ENCODE results near the gene NTSR2.

Gene NTSR2

DNA sequence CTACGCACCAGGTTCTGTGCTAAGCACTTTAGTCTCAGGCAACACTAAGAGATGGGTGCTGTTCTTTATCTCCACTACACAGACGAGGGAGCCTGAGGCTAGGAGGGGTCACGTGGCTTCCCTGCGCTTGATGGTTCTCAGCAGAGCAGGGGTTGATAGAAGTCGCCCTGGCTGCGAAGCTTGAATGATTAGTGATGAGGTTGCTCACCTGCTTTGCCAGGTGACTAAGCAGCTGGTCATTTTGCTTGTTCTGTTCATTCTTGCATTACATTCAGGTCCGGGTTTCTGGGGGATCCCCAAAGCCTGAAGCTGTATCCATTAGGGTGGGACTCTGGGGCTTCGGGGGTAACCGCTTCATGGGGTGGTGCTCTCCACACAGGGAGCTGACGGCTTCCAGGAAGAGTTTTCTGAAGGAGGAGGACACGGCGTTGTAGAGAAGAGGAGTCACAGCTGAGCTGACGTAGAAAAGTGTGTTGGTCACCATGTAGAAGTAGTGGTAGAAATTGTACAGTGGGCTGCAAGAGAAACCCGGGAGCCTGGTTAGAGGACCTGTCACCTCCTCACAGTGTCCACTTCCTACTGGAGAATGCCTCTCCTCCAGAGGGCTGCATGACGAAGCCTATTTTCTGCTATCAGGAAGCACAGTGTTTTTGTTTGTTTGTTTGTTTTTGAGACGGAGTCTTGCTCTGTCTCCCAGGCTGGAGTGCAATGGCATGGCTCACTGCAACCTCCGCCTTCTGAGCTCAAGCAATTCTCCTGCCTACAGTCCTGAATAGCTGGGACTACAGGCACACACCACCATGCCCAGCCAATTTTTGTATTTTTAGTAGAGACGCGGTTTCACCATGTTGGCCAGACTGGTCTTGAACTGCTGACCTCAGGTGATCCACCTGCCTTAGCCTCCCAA is 11.5 kb downstream of the NTSR2 start:
- no peak for DNase-seq

DNA sequence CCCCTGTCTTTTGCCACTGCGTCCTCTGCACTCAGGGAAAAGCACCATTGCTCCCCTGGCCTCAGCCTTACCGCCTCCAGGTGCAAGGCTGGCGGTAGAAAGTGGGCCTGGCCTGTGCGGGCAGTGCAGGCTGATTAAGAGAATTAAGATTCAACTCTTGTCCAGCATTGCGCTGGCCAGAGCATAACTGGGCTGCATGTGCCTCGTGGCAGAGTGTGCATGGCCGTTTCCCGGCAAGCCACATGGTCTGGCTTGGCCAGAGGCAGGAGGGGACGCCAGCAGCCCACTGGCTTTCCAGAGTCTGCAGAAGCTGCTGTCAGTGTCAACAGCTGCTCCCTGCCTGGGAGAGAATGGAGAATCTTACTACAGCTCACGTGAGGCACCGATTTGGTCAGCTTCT is 12.3 kb downstream of the NTSR2 start:
- peak in 22 of 56 donors; percentile 15 to 71 (median 40) for DNase-seq

DNA sequence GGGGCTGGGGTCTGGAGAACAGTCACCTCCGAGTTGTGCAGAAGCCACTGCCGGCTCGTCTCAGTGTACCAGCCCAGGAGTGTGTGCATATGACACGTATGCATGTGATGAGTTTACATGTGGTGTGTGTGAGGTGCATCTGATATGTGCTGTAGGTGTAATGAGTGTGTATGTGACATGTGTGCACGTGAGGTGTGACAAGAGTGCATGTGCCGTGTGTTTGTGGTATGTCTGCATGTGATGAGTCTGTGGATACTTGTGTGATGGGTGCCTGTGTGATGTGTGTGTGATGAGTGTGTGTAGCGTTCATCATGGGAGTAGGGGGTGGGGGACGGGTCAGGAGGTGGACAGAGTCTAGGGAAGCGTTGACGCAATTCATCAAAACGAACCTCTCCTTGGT is 12.8 kb downstream of the NTSR2 start:
- DNase-seq = no peak

DNA sequence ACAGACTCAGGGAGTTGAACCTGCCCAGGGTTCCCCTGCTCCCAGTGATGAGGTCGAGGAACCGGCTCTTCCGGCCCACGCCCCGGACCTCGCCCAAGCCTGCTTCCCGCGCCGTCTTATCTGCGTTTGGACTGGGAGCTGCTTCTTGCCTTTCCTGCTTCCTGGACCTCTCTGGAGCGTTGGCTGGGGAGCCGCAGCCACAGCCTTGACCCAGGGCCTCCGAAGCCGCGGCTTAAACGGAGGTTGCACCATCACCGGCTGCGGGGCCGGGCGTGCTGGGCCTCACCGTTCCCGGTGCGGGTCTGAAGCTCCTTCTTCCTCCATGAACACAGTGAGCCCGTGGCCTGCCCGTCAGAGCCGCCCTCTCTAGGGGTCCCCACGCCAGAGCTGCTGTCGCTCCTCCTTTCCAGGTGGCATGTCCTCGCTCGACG is 13.3 kb downstream of the NTSR2 start:
- no peak for DNase-seq

DNA sequence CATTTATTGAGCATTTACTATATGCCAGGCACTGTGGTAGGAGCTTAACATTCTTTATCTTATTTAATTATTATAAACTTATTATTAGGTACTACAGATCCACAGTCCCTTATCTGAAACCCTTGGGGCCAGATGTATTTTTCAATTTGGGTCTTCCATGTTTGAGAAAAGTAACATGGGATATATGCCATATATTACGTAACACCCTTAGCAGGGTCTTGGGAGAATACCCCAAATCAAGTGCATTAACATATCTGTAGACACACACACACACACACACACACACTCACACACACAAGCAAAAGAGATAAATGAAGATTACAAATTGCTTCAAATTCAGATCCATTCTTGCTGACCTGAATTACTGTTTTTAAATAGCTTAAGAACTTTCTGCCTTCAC is 13.7 kb downstream of the NTSR2 start:
- no peak for DNase-seq

DNA sequence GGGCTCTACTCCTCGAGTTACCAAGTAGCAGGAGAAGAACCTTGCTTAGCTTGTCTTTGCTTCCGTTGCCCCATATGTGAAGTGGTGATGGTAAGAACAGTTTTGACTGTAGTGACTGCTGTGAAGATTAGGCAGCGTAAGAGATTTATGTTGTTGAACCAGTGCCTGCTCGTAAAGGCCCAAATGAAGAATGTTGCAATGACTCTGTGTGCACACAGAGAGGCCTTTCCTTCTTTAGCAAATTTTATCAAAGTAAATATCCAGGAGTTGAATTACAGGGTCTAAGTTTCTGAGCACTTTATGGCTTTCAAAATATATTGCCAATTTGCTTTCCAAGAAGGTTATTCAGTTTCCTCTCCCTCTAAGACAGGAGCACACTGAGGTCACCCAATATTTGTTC is 14.5 kb downstream of the NTSR2 start:
- DNase-seq = no peak

DNA sequence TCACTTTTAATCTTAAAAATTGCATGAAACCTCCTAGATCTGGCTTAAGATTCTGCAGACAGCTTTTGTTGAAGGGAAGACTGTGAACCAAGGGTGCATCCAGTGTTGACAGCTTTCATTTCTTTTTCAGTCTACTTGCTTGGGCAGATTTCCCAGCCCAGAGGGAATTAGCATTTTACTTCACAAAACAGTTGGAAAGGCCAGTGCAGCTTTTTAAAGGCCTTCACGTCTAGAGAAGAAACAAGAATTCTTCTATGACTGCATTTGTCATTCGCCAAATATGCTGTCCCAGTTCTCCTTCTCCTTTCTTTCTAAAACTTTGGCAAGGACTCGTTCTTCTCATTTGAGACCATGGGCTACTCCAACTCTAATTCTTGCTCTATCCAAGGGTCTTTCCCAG is 17.4 kb downstream of the NTSR2 start:
- peak in 14 of 56 donors; percentile 13 to 76 (median 48) for DNase-seq

DNA sequence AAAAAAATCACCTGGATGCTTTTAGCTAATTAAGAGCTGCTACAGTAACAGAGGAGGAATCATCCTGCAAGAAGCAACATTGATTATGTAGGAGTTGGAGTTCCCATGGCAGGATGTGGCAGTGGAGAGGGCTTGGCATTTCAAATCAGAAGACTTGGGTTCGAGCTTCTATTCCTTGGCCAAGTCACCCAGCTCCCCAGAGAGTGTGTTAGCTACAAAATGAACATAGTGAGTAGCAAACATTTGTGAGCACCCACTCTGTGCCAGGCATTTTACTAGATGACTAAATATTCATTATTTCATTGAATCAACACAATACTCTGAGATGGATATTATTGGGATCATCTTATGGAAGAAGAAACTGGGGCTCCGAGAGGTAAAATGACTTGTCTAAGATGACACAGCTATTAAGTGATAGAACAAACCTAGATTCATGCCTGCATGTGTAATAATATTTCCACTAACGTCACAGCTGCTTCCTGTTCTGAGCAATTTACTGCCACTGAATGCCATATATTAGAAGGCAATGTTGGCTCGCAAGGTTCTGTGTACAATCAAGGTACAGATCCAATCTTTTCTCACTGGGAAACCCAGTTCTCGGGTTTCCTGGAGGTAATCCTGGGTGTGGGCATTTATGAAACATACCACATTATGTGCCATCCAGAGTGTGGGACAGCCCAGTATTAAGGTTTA is 18.0 kb downstream of the NTSR2 start:
- DNase-seq = no peak

DNA sequence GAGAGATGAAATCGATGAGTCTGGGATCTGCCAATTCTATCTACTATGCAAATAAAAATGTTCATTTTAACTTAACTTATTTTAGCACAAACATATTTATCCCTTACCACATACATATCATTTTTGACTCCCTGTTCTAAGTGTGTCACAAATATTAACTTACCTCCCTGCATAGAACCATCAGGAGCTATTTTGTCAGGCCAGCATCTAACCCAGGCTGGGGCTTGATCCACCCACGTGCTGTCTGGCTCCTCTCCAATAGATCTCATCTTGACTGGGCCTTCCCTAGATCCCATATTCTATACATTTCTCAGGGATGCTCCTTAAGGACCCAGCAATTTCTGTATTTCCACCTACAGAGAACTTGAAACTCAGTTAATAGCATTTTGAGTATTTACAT is 20.9 kb downstream of the NTSR2 start:
- no peak for DNase-seq

DNA sequence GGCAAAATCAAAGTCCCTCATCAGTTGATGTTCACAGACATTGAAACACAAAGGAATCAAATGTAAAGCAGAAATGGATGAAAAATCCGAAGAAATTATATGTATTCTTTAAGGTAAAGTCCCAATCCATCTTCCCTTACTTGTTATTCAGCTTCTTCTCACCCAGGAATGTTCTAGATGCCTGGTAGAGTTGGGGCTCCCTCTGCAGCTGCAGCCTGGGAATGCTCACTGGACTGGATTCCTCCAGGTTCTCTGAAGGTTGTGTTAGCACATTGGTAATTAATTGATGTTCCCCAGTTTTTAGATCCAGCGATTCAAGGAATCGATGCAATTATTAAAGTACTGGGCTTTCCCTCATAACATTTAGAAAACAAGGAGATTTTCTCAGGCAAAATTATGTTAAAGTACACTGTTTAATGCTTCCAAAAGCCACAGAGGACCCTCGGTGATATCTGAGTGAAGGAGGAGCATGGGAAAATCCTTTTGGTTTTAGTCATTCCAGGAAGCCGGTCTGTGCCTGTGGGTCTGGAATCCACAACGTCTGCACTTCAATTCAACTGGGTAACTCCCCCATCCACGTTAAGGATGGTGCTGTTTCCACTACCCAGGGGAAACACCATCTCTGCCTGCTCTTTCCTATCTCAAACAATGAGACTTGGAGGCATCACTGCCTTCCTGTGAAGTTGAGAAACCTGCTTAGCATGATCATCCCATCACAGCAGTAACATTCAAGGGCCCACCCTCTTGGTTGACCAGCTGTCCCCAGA is 22.0 kb downstream of the NTSR2 start:
- DNase-seq = peak in 2 of 56 donors; percentile 5 to 13

DNA sequence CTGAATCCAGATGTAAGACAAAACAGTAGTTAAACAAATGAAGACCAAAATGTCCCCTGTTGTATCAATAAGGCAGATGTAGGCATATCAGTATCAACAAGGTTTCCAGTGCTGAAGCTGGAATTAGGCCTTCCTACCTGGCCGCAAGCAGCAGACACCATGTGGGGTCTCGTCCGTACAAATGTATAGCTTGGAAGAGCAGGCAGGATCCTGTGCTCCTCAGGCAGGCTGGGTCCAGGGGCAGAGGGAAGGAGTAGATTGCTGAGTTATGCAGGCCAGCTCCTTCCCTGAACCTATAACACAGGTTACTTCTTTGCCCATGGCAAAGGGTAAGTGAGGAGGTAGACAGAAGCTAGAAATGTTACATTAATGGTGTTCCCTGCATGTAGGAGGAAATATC is 23.5 kb downstream of the NTSR2 start:
- DNase-seq = no peak

DNA sequence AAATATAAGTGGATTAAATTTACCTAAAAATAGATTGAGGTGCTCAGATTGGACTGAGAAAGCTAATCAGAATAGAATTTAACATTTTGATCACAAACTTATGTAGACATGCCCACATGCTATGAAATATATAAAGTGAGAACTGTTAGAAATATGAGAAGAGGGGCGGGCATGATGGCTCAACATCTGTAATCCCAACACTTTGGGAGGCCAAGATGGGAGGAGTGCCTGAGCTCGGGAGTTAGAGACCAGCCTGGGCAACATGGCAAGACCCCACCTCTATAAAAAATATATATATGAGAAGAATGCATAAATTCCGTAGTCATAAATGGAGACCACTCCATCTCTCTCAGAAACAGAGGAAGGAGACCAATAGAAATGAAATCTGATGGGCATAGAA is 25.7 kb downstream of the NTSR2 start:
- no peak for DNase-seq

DNA sequence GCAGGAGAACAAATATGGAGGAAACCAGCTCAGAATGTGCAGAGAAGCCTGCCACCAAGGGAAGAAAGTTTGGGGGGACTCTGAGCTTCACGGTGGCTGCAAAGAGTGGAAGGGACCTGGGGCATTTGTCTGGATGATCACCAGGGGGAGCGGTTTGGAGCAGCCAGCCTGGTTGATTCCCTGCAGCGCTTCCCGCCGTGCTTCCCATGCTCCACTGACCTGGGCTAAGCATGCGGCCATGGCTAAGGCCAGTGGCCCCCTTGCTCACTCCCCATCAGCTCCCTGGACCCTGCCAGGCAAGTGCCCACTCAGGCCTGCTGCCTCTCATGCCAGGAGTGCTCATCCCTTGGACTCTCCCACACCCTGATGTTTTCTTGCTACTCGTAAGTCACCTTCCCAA is 27.0 kb downstream of the NTSR2 start:
- DNase-seq = no peak

DNA sequence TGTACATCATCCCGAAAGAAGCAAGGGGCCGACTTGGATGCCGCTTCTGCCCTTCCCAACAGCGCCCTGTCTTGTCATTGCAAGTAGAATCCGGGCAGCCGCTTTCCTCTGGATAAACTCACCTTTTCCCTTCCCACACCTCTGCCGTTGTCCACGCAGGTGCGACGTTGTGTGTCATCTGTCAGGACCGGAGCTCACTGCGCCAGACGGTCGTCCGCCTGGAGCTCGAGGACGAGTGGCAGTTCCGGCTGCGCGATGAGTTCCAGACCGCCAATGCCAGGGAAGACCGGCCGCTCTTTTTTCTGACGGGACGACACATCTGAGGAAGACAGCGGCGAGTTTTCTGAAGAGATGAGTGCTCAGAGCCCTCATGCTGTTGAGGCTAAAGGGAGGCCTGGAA is 29.9 kb downstream of the NTSR2 start:
- DNase-seq = no peak

DNA sequence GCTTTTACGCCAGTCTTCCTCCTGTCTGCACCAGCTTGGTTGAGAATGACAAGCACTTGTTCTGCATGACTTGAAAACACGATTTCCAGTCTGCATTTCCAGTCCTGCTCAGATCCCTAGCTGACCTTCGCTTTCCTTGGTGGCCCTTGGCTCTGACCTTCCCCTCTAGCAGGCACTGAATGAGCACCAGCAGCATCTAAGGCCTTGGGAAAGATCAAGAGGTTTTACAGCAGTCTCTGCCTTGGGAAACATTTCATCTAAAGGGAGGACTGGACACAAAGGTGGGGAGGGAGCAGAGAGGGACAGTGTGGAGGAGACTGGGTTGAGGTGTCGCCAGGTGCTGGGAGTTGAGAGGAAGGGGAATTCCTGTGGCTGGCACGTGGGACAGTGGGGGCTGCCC is 30.5 kb downstream of the NTSR2 start:
- DNase-seq = no peak

DNA sequence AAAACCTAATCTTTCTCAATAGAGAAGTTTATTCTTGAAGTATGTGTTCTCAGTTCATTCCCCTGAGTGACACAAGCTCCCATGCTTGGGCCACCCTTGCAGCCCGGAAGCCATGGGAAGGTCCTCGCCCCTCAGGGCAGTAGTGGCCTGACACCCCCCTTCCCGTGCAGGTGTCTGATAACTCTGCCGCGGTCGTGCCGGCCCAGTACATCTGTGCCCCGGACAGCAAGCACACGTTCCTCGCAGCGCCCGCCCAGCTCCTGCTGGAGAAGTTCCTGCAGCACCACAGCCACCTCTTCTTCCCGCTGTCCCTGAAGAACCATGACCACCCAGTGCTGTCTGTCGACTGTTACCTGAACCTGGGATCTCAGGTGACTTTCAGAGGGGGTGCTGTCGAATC is 32.4 kb downstream of the NTSR2 start:
- no peak for DNase-seq

DNA sequence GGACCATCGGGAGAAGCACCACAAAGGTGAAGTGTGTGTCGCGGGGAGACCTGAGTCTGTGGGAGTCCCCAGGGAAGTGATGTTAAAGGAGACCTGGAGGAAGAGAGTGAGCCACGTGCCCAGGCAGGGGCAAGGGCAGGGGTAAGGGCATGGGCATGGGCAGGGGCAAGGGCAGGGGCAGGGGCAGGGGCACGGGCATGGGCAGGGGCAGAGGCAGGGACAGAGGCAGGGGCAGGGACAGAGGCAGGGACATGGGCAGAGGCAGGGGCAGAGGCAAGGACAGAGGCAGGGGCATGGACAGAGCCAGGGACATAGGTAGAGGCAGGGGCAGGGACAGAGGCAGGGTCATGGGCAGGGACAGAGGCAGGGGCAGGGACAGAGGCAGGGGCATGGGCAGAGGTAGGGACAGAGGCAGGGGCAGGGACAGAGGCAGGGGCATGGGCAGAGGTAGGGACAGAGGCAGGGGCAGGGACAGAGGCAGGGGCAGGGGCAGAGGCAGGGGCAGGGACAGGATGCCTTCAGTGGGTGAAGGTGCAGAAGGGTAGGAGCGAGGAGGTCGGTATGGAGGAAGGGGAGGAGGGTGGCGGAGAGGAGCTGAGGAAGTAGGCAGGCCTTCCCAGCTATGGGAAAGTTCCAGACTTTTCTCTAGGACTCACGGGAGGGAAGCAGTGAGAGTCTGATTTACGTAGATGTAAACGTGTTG is 33.3 kb downstream of the NTSR2 start:
- no peak for DNase-seq

DNA sequence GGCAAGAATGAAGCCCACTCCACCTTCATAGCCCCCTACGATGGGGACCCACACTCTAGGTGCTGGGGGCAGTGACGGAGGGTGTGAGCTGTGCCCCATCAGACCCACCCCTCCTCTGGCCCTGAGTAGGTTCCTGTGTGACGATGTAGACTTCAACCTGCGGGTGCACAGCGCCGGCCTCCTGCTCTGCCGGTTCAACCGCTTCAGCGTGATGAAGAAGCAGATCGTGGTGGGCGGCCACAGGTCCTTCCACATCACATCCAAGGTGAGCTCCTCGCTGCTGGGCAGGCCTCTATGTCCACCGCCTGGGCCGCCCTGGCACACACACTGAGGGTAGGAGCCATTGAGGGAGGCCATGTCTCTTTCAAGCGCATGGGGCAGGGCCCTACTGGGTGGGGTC is 34.9 kb downstream of the NTSR2 start:
- DNase-seq = no peak

DNA sequence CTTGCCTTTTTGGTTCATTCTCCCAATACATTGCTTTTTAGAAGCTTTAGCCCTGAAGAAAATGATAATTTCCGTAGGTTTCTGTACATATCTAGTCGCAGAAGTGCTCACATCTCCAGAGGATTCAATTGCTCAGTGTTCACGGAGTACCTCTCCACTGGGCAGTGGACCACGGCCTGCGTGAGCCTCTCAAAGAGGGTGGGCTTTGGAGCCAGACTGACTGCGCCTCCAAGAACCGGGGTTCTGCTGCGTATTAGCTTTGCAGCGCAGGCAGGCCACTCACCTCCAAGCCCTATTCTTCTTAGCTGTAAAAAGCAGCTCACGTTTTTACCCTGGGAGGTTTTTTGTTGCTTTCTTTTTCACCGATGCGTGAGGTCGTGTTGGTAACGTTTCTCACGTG is 35.4 kb downstream of the NTSR2 start:
- DNase-seq = no peak

DNA sequence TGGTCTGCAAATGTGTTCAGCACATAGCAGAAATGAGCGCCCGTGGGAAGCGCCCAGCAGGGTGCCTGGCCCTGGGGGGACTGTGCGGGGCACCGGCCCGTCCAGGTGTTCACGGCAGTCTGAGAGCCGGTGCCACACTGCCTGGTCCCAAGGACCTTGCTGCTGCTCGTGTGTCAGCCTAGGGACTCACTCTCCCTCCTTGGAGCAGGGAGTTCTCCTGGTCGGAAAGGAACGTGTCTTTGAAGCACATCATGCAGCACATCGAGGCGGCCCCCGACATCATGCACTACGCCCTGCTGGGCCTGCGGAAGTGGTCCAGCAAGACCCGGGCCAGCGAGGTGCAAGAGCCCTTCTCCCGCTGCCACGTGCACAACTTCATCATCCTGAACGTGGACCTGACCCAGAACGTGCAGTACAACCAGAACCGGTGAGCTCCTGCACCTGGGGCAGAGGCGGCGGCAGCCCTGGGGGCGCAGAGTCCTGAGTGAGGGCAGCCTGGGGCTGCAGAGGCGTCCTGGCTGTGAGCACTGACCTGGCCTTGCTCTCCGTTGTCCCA is 36.0 kb downstream of the NTSR2 start:
- no peak for DNase-seq

DNA sequence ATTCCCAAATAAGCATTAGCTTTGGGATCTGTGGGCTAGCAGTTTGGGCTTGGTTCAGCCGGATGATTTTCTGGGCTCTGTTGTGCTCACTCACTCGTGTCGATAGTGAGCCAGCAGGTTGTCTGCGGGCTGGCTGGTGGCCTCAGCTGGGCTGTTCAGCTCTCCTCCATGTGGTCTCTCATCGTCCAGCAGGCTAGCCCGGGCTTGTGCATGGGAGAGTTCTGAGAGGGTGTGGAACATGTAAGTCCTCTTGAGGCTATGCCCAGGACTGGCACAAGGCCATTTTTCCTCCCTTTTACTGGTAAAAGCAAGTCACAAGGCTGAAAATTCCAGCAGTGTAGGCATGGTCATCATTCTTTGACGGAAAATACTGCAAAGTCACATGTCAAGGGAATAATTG is 38.5 kb downstream of the NTSR2 start:
- DNase-seq = no peak
